ENCODE results near the gene IQUB.
"Not testable (repeated sequence)": the region's sequence is repeated elsewhere in the genome, so short reads cannot be mapped to it uniquely, and the experiment has no call there.

The IQUB gene

GRCh38 chr7:123407951-123408350, 126.4 kb downstream of the IQUB start:
- DNase-seq, result not testable (repeated sequence)

Measured in DMS53 (cell line).